GM10266 (cell line): ENCODE results near the gene IL17RC.
"Not testable (repeated sequence)": the region's sequence is repeated elsewhere in the genome, so short reads cannot be mapped to it uniquely, and the experiment has no call there.

Experiments used
- DNase-seq: peaks from one replicate; pipeline ENCODE4 v3.0.0; 2012; ENCODE audit errors: extremely low spot score
- CTCF ChIP-seq: IDR thresholded peaks from 2 replicates; pipeline ENCODE4 v1.5.1; 2012; ENCODE audit warnings: mild to moderate bottlenecking, low read depth; ENCODE audit not compliant: control insufficient read depth, insufficient read depth; ENCODE audit errors: missing control alignments

IL17RC gene

GRCh38 chr3:9916734-9917680, at the start of gene IL17RC:
Gene IL17RC (plus strand): TSS chr3:9917098. CDS start chr3:9917316, 218 bp downstream.
- peak; percentile 43 for DNase-seq
- no peak for TF ChIP-seq CTCF

- no peak for DNase-seq
- no peak for TF ChIP-seq CTCF
These were observed 49.8 kb upstream of the IL17RC start for GRCh38 chr3:9867106-9867505.

- DNase-seq: no peak
- TF ChIP-seq CTCF: no peak
These were observed 46.9 kb upstream of the IL17RC start for GRCh38 chr3:9869955-9870354.

- no peak for TF ChIP-seq CTCF
- no peak for DNase-seq
These were observed 45.9 kb upstream of the IL17RC start for GRCh38 chr3:9870978-9871377.

- DNase-seq: not testable (repeated sequence)
These were observed 44.8 kb upstream of the IL17RC start for GRCh38 chr3:9872067-9872466.

- no peak for DNase-seq
- no peak for TF ChIP-seq CTCF
These were observed 41.5 kb upstream of the IL17RC start for GRCh38 chr3:9875448-9875847.

GRCh38 chr3:9876255-9876654, 40.6 kb upstream of the IL17RC start:
- DNase-seq: not testable (repeated sequence)

- DNase-seq: no peak
- no peak for TF ChIP-seq CTCF
These were observed 39.9 kb upstream of the IL17RC start for GRCh38 chr3:9876991-9877390.
